ENCODE results near the gene PFDN4.

- TF ChIP-seq E2F5 (CRISPR knock-in tag; IDR thresholded peaks at IDR 0.05) (no peak), ZNF138 (CRISPR knock-in tag; conservative IDR thresholded peaks at IDR 0.05) (no peak), ATF6 (CRISPR knock-in tag; IDR thresholded peaks at IDR 0.05) (no peak), ZNF121 (CRISPR knock-in tag; IDR thresholded peaks at IDR 0.05) (no peak), E2F1 (CRISPR knock-in tag; IDR thresholded peaks at IDR 0.05) (no peak)
These were observed 21.8 kb downstream of the PFDN4 start for GRCh38 chr20:54229566-54230160.

Measured in WTC11 (cell line).